ENCODE measurements around the gene CTNNA1.

GRCh38 chr5:138763037-138763778 is 10.0 kb downstream of the CTNNA1 start:
- TF ChIP-seq CTCF (IDR thresholded peaks at IDR 0.05 in 4 of 5, conservative IDR thresholded peaks at IDR 0.05 in 1 of 5) (no peak), POLR2A (IDR thresholded peaks at IDR 0.05) (no peak)
